ENCODE results near the gene OR4D11. TPM values are rescaled to one million over a fixed set of nuclear protein-coding genes. Genes with fewer than 3 reads are reported as not detected.

OR4D11 gene
- total and polyA plus RNA-seq, 2 donors (not counting 1 experiment from before 2014, with no cell fraction given): not detected

DNA sequence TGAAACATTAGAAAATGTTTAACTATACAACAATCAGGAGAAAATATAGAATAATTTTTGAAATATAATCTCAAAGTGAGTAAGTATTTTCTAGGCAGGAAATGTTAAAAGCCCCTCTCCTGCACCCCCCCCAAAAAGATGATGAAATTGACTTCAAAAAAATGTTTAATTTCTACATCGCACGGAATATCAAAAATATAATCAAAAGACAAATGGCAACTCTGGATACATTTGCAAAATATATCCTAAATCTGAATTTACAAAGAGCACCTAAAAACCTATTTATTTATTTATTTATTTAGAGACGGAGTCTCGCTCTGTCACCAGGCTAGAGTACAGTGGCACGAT, 44.9 kb downstream of the OR4D11 start:
- ChIA-PET POLR2A (no interaction called here), CTCF (no interaction called here)
- peaks cover 6% of the 10 kb centered on the region for H3K27me3 Mint-ChIP-seq
- intact Hi-C loops (cut with micrococcal nuclease): no loop called here
- no CpG with 5 or more reads among the region's 5 CpGs for WGBS (ENCODE audit: insufficient coverage)
- TF ChIP-seq EZH2 (IDR thresholded peaks at IDR 0.05; ENCODE audit: borderline replicate concordance, insufficient read depth, low read depth, low read length, poor library complexity, severe bottlenecking): no peak
- TF ChIP-seq, protein P1, sequence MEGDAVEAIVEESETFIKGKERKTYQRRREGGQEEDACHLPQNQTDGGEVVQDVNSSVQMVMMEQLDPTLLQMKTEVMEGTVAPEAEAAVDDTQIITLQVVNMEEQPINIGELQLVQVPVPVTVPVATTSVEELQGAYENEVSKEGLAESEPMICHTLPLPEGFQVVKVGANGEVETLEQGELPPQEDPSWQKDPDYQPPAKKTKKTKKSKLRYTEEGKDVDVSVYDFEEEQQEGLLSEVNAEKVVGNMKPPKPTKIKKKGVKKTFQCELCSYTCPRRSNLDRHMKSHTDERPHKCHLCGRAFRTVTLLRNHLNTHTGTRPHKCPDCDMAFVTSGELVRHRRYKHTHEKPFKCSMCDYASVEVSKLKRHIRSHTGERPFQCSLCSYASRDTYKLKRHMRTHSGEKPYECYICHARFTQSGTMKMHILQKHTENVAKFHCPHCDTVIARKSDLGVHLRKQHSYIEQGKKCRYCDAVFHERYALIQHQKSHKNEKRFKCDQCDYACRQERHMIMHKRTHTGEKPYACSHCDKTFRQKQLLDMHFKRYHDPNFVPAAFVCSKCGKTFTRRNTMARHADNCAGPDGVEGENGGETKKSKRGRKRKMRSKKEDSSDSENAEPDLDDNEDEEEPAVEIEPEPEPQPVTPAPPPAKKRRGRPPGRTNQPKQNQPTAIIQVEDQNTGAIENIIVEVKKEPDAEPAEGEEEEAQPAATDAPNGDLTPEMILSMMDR (IDR thresholded peaks at IDR 0.05): no peak
- Histone ChIP-seq H4K20me1 (ENCODE audit: control insufficient read depth, insufficient read depth, low read length, poor library complexity, severe bottlenecking) (no peaks in the 10 kb centered on the region), H2AFZ (ENCODE audit: insufficient read depth, low read depth, low read length, poor library complexity, severe bottlenecking) (no peak overlapping the region), H3K4me1 (ENCODE audit: control insufficient read depth in 2 of 2, insufficient read depth in 2 of 2, low read length in 2 of 2) (peaks cover 8 to 17% of the 10 kb centered on the region in 2 donors), H3K9me3 (ENCODE audit: control extremely low read depth in 1 of 3, control insufficient read depth in 2 of 3, insufficient read depth in 1 of 3, low read length in 2 of 3) (peaks cover 0 to 2% (median 0%) of the 10 kb centered on the region in 3 donors), H3K4me2 (replicated peaks; ENCODE audit: low read depth, low read length, poor library complexity, severe bottlenecking) (no peak overlapping the region), H3K9ac (ENCODE audit: low read length) (no peak overlapping the region), H3K36me3 (replicated peaks in 1 of 2; ENCODE audit: control extremely low read depth in 1 of 2, control insufficient read depth in 1 of 2, extremely low read depth in 1 of 2, insufficient read depth in 2 of 2, low read length in 1 of 2) (no peaks in the 10 kb centered on the region), H3K79me2 (ENCODE audit: control insufficient read depth, insufficient read depth, low read length) (no peaks in the 10 kb centered on the region), H3K4me3 (ENCODE audit: control extremely low read depth in 1 of 5, extremely low read depth in 1 of 5, insufficient read depth in 1 of 5, low read depth in 2 of 5, low read length in 4 of 5) (no peak overlapping the region), H3K27ac (ENCODE audit: low read length in 2 of 2) (no peak overlapping the region), H3K27me3 (replicated peaks in 1 of 4; ENCODE audit: control extremely low read depth in 1 of 4, control insufficient read depth in 3 of 4, insufficient read depth in 4 of 4, low read length in 3 of 4) (no peaks in the 10 kb centered on the region)
- peaks cover 26% of the 10 kb centered on the region for H3K4me1 Mint-ChIP-seq
- no peak overlapping the region for H3K4me3 Mint-ChIP-seq
- ATAC-seq (ENCODE audit: low read depth): no peak
- DNase-seq: no peak
- no peaks in the 10 kb centered on the region for H3K9me3 Mint-ChIP-seq (ENCODE audit: insufficient read depth)
- no peak overlapping the region for H3K27ac Mint-ChIP-seq

DNA sequence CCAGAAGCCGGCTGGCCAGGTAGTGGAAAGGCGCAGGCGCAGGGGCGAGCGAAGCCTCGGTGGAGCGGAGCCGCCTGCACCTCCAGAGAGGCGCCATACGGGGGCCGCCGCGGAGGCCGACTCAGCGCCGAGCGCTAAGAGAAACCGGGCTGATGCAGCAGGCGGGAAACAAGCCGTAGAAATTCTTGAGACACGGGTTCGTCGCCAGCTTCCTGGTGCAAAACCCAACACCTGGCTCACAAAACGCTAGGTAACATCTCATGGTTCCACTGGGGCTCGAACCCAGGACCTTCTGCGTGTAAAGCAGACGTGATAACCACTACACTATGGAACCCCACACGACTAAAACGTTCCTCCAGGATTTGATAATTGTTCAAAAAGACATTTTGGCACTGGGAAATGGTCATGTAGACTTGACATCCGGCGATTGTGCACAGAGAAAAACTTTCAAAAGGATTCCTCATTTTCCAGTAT, 47.0 kb downstream of the OR4D11 start:
- H3K27ac Mint-ChIP-seq: peak overlapping the region; percentile 92
- ATAC-seq (ENCODE audit: low read depth) (peak; percentile 90), DNase-seq (peak; percentile 94)
- H3K9ac ChIP-seq (ENCODE audit: low read length): peak overlapping the region; percentile 71
- peaks cover 0 to 11% (median 0%) of the 10 kb centered on the region in 3 donors for H3K9me3 ChIP-seq (ENCODE audit: control extremely low read depth in 1 of 3, control insufficient read depth in 2 of 3, insufficient read depth in 1 of 3, low read length in 2 of 3)
- H3K9me3 Mint-ChIP-seq (ENCODE audit: insufficient read depth): no peaks in the 10 kb centered on the region
- ChIA-PET POLR2A (interaction anchor here (0.6 to 0.7 kb wide), 4 partner anchors 11 to 480 kb away, joined by 3 to 7 read pairs (median 5); partner anchors contain the start of gene OSBP), CTCF (interaction anchor here (1.3 to 3.6 kb wide), 4 partner anchors 10 to 119 kb away, joined by 4 to 18 read pairs (median 10); partner anchors contain the start of gene PATL1)
- intact Hi-C loops (cut with micrococcal nuclease): loop anchor here (1.0 to 10.0 kb wide), 7 partner anchors 10 to 262 kb away; partner anchors contain the start of genes MRPL16 and STX3
- H3K36me3 ChIP-seq (replicated peaks in 1 of 2; ENCODE audit: control extremely low read depth in 1 of 2, control insufficient read depth in 1 of 2, extremely low read depth in 1 of 2, insufficient read depth in 2 of 2, low read length in 1 of 2): no peaks in the 10 kb centered on the region
- no peaks in the 10 kb centered on the region for H4K20me1 ChIP-seq (ENCODE audit: control insufficient read depth, insufficient read depth, low read length, poor library complexity, severe bottlenecking)
- H3K4me1 ChIP-seq (ENCODE audit: control insufficient read depth in 2 of 2, insufficient read depth in 2 of 2, low read length in 2 of 2): peaks cover 9 to 17% of the 10 kb centered on the region in 2 donors
- H3K79me2 ChIP-seq (ENCODE audit: control insufficient read depth, insufficient read depth, low read length): no peaks in the 10 kb centered on the region
- WGBS (ENCODE audit: insufficient coverage): under 1% methylated on average over 29 of the region's 31 CpGs
- TF ChIP-seq EZH2 (IDR thresholded peaks at IDR 0.05; ENCODE audit: borderline replicate concordance, insufficient read depth, low read depth, low read length, poor library complexity, severe bottlenecking): no peak
- TF ChIP-seq, protein P1 (IDR thresholded peaks at IDR 0.05): peak; percentile 68
- no peaks in the 10 kb centered on the region for H3K27me3 Mint-ChIP-seq
- no peaks in the 10 kb centered on the region for H3K27me3 ChIP-seq (replicated peaks in 1 of 4; ENCODE audit: control extremely low read depth in 1 of 4, control insufficient read depth in 3 of 4, insufficient read depth in 4 of 4, low read length in 3 of 4)
- H3K27ac ChIP-seq (ENCODE audit: low read length in 2 of 2): peak overlapping the region; percentile 35 to 54
- peak overlapping the region; percentile 46 to 87 (median 76) for H3K4me3 ChIP-seq (ENCODE audit: control extremely low read depth in 1 of 5, extremely low read depth in 1 of 5, insufficient read depth in 1 of 5, low read depth in 2 of 5, low read length in 4 of 5)
- peak overlapping the region; percentile 77 for H3K4me2 ChIP-seq (replicated peaks; ENCODE audit: low read depth, low read length, poor library complexity, severe bottlenecking)
- H3K4me3 Mint-ChIP-seq: peak overlapping the region; percentile 88
- H2AFZ ChIP-seq (ENCODE audit: insufficient read depth, low read depth, low read length, poor library complexity, severe bottlenecking): peak overlapping the region; percentile 57
- H3K4me1 Mint-ChIP-seq: peaks cover 29% of the 10 kb centered on the region
